ENCODE measurements around the gene HDAC7.

The HDAC7 gene

DNA sequence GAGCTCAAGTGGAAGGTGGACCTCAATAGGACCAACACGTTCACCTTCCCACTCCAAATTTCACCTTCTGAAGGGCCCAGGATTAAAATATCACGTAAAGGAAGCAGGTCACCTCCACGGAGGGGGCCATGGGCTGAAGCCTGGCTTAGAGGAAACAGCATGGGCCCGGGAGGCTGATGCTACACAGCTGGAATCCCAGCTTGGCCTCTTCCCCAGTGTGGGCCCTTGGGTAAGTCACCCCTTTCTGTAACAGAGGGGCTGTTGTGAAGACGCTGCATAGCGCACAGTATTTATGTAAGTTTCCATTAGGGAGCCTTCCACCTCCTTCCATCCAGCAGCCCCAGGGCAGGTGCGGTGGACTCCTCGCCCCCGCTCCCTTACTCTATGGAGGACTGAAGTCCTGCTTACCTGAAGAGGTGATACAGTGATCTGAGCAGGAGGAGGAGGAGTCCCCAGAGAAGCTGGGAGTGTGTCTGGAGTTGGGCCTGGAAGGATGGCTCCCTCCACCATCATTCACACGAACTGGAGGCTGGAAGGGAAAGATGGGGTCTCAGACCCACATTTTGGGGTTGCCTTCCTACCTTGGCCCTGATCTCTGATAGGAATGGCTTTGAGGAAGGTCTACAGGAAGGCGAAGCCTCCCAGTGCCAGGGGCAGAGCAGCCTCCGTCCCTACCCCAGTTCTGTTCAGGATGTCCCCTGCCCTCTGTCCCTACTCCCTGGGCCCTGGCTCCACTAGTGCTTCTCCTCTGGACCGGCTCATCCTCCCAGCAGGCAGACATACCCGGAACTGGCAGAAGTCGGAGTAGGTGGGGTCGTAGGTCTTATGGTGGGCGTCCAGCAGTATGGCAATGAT lies 37.2 kb upstream of the HDAC7 start:
- TF ChIP-seq, protein P1, sequence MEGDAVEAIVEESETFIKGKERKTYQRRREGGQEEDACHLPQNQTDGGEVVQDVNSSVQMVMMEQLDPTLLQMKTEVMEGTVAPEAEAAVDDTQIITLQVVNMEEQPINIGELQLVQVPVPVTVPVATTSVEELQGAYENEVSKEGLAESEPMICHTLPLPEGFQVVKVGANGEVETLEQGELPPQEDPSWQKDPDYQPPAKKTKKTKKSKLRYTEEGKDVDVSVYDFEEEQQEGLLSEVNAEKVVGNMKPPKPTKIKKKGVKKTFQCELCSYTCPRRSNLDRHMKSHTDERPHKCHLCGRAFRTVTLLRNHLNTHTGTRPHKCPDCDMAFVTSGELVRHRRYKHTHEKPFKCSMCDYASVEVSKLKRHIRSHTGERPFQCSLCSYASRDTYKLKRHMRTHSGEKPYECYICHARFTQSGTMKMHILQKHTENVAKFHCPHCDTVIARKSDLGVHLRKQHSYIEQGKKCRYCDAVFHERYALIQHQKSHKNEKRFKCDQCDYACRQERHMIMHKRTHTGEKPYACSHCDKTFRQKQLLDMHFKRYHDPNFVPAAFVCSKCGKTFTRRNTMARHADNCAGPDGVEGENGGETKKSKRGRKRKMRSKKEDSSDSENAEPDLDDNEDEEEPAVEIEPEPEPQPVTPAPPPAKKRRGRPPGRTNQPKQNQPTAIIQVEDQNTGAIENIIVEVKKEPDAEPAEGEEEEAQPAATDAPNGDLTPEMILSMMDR (IDR thresholded peaks at IDR 0.05; ENCODE audit: low read length, missing control alignments) = no peak
- no peak overlapping the region for H3K4me3 ChIP-seq (replicated peaks; ENCODE audit: low read depth, low read length)
- no peak for DNase-seq (ENCODE audit: low read depth)

DNA sequence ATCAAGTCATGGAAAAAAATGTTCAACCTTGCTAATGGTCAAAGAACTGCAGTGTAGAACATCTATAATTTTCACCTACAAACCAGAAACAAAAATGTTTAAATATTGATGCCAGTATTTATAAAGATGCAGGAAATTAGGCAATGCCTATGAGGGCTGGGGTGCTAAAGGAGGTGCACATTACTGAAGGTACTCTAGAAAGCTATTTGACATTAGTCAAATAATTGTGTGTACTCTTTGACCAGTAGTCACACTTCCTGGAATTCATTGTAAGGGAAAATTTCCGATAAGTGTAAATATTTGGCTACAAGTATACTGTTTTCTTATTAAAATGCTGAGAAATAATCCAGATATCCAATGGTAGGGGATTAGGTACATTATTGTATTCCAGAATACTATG lies 36.4 kb upstream of the HDAC7 start:
- no peak overlapping the region for H3K4me3 ChIP-seq (replicated peaks; ENCODE audit: low read depth, low read length)
- DNase-seq (ENCODE audit: low read depth) = no peak
- TF ChIP-seq, protein P1 (IDR thresholded peaks at IDR 0.05; ENCODE audit: low read length, missing control alignments) = no peak

DNA sequence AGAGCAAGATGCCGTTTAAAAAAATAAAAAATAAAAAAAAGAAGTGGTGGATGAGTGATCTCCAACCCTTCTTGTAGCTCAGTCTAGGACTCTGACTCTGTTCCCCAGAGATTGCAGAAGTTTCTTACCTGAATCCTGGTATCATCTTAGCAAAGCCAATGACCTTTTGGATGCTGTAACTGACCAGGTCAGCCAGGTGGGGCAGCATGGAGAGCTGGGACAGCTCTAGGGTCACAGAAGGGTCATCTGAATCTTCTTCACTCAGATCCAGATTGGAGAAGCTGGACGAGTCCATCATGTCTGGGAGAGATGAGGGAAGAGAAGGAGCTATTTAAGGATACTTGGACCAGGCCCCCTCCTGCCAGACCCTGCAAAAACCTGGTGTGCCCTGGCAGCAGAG lies 35.8 kb upstream of the HDAC7 start:
- no peak for DNase-seq (ENCODE audit: low read depth)
- H3K4me3 ChIP-seq (replicated peaks; ENCODE audit: low read depth, low read length) = no peak overlapping the region
- TF ChIP-seq, protein P1 (IDR thresholded peaks at IDR 0.05; ENCODE audit: low read length, missing control alignments) = no peak

- TF ChIP-seq, protein P1 (IDR thresholded peaks at IDR 0.05; ENCODE audit: low read length, missing control alignments) = no peak
These were observed 34.8 kb upstream of the HDAC7 start for GRCh38 chr12:47854531-47854930.

DNA sequence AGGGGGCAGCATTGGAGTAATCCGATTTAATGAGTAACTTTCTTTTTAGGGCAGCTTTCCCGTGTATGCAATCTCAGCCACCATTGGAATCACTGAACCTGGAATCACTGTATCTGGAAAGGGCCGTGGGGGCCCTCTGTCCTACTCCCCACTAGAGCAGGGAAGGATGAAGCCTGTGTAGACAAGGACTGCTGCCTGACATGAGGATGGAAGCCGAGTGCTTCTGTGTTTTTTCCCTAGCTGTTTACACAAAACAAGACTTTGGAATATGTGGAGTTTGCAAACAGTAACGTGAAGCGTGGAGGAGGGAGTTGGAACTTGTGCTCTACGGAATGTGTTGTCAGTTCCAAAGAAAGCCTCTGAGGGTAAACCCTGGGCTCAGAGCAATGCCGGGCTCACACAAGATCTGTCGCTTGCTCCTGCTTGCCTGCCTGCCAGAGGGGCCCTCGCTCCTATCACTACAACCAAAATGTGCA lies 32.4 kb upstream of the HDAC7 start:
- no peak overlapping the region for H3K4me3 ChIP-seq (replicated peaks; ENCODE audit: low read depth, low read length)
- DNase-seq (ENCODE audit: low read depth) = no peak
- TF ChIP-seq, protein P1 (IDR thresholded peaks at IDR 0.05; ENCODE audit: low read length, missing control alignments) = no peak

More at GRCh38 chr12:47854531-47854930, 34.8 kb upstream of the HDAC7 start:
- H3K4me3 ChIP-seq (replicated peaks; ENCODE audit: low read depth, low read length) = no peak overlapping the region
- DNase-seq (ENCODE audit: low read depth) = no peak

DNA sequence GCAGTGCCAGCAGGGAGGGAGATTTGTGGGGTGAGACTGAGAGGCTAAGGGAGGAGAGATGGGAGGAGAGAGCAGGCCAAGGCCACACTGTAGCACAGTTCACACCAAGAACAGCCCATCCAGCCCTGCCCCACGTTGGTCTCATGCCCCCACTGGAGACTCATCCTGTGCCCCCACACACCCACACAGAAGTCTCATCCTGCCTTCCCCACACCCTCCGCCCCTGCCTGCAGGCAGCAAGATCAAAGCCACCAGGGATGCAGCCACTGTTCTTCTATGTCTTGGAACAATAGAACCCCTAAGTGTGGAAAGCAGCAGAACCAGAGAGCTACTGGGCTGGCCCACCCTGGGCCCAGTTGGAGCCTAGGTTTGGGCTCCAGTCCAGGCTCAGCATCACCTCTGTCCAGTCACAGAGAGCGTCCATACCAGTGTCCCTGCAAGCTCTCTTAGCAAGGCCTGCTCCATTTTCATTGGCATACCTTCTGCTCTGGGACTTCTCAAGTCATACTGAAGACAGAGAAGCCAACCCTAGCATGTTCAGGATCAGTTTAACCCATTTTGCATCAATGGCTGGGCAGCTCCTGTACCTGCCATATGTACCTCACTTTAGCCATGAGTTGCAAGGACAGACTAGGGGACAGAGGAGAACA lies 31.7 kb upstream of the HDAC7 start:
- H3K4me3 ChIP-seq (replicated peaks; ENCODE audit: low read depth, low read length) = no peak overlapping the region
- no peak for DNase-seq (ENCODE audit: low read depth)
- TF ChIP-seq, protein P1 (IDR thresholded peaks at IDR 0.05; ENCODE audit: low read length, missing control alignments) = no peak

Data from fibroblast of pulmonary artery (primary cell).